PC-3 (cell line): ENCODE results near the gene ZNF385B. TPM values are rescaled to one million over a fixed set of nuclear protein-coding genes. Genes with fewer than 3 reads are reported as not detected.

Source experiments
- ATAC-seq: fragments of 200-7000 bp; cut with Tn5 transposase; 2 replicates; pipeline ENCODE4 v1.9.1; 2020; ENCODE audit warnings: mild to moderate bottlenecking, moderate library complexity
- BruUV-seq: library from RNA; stranded (reverse); fragments of 400-500 nt; replicated peaks from 2 replicates; lab custom pipeline; 2021; lab: Mats Ljungman, UMichigan
- CTCF ChIA-PET: fragments of 300-600 bp; sonication (Branson Sonifier 250); formaldehyde crosslinking; loops from one replicate; lab custom pipeline; 2022; ENCODE audit warnings: antibody characterized with exemption; lab: Charles Lee
- POLR2A ChIA-PET: fragments of 300-600 bp; sonication (Branson Sonifier 250); formaldehyde crosslinking; loops from one replicate; lab custom pipeline; 2022; ENCODE audit warnings: antibody characterized with exemption; ENCODE audit not compliant: unreplicated experiment; lab: Charles Lee
- DNase-seq: peaks from one replicate; pipeline ENCODE4 v3.0.0-alpha.2; 2015
- H2AFZ ChIP-seq: fragments of 300-600 bp; sonication (generic); 2 replicates; pipeline ENCODE4 v1.6.0; 2016; ENCODE audit warnings: antibody characterized with exemption, low read length
- H3F3A ChIP-seq: fragments of 300-600 bp; sonication (generic); one replicate; pipeline ENCODE4 v1.6.0; 2017; ENCODE audit warnings: antibody characterized with exemption, low read length, control low read depth, mild to moderate bottlenecking; ENCODE audit not compliant: unreplicated experiment
- H3K27ac ChIP-seq: fragments of 300-600 bp; sonication (generic); 2 replicates; pipeline ENCODE4 v1.5.1; 2016; ENCODE audit warnings: mild to moderate bottlenecking, low read length
- H3K27me3 ChIP-seq: fragments of 300-600 bp; sonication (generic); 2 replicates; pipeline ENCODE4 v1.6.1; 2016; ENCODE audit warnings: low read length, mixed read lengths
- H3K36me3 ChIP-seq: fragments of 300-600 bp; sonication (generic); 2 replicates; pipeline ENCODE4 v1.6.1; 2016; ENCODE audit warnings: low read depth, mixed run types, low read length, mixed read lengths
- H3K4me1 ChIP-seq: fragments of 300-600 bp; sonication (generic); 2 replicates; pipeline ENCODE4 v1.5.1; 2016; ENCODE audit warnings: low read length; ENCODE audit not compliant: insufficient read depth
- H3K4me2 ChIP-seq: fragments of 300-600 bp; sonication (generic); 2 replicates; pipeline ENCODE4 v1.6.0; 2016; ENCODE audit warnings: low read length
- H3K4me3 ChIP-seq: fragments of 300-600 bp; sonication (generic); 2 replicates; pipeline ENCODE4 v1.5.1; 2016; ENCODE audit warnings: mild to moderate bottlenecking, low read length, mixed read lengths
- H3K79me2 ChIP-seq: fragments of 300-600 bp; sonication (generic); 2 replicates; pipeline ENCODE4 v1.6.1; 2017; ENCODE audit warnings: low read length, mixed read lengths
- H3K9ac ChIP-seq: fragments of 300-600 bp; sonication (generic); 2 replicates; pipeline ENCODE4 v1.6.0; 2016; ENCODE audit warnings: mild to moderate bottlenecking, low read length
- H3K9me2 ChIP-seq: fragments of 300-600 bp; sonication (generic); replicated peaks from 2 replicates; pipeline ENCODE4 v1.6.1; 2016; ENCODE audit warnings: mixed run types, low read length, mixed read lengths
- H3K9me3 ChIP-seq: fragments of 300-600 bp; sonication (generic); 2 replicates; pipeline ENCODE4 v1.6.1; 2016; ENCODE audit warnings: low read length, mixed read lengths
- H4K20me1 ChIP-seq: fragments of 300-600 bp; sonication (generic); 2 replicates; pipeline ENCODE4 v1.6.1; 2016; ENCODE audit warnings: low read length, mixed read lengths
- EZH2 ChIP-seq: fragments of 300-600 bp; sonication (generic); IDR thresholded peaks from one replicate; pipeline ENCODE4 v1.6.1; 2017; ENCODE audit warnings: antibody characterized with exemption, mild to moderate bottlenecking, low read length; ENCODE audit not compliant: unreplicated experiment
- EZH2phosphoT487 ChIP-seq: fragments of 300-600 bp; sonication (generic); IDR thresholded peaks from 2 replicates; pipeline ENCODE4 v1.6.1; 2018; ENCODE audit warnings: mild to moderate bottlenecking, antibody characterized with exemption, low read length, borderline replicate concordance
- intact Hi-C: fragments of 100-400 bp; cut with micrococcal nuclease; formaldehyde crosslinking; loops from 2 replicates; pipeline ENCODE4 v1.9.0; 2023
- total RNA-seq: library from RNA; depleted of rRNA; stranded (reverse); fragments of >200 nt; gene quantifications from 2 replicates; pipeline ENCODE4 v1.2.3, GENCODE V29; 2014
- TF ChIP-seq, protein P1 (sequence below): fragments of 300-600 bp; sonication (generic); conservative IDR thresholded peaks from 2 replicates; pipeline ENCODE4 v1.5.1; 2017; ENCODE audit warnings: antibody characterized with exemption, low read depth, mild to moderate bottlenecking, low read length

Gene ZNF385B
- total RNA-seq, 1 experiment from 2014 or later, result 2.4 TPM

- Histone ChIP-seq H3K79me2 (no peaks in the 10 kb centered on the region), H3K9me3 (no peaks in the 10 kb centered on the region), H3K9ac (no peak overlapping the region), H3K4me2 (no peak overlapping the region), H3K4me3 (no peak overlapping the region), H3K4me1 (peaks cover 36% of the 10 kb centered on the region), H4K20me1 (no peaks in the 10 kb centered on the region), H3K36me3 (no peaks in the 10 kb centered on the region), H3K27me3 (no peaks in the 10 kb centered on the region), H3K9me2 (no peaks in the 10 kb centered on the region), H3K27ac (no peak overlapping the region), H2AFZ (no peak overlapping the region), H3F3A (no peaks in the 10 kb centered on the region)
- ATAC-seq (no peak), DNase-seq (no peak)
- ChIA-PET CTCF (no interaction called here), POLR2A (no interaction called here)
- TF ChIP-seq EZH2, result no peak
- intact Hi-C loops, result loop anchor here (5.0 kb wide), 2 partner anchors 123 to 238 kb away; no protein-coding TSS in a partner anchor
- no TSS peak for BruUV-seq
Measured at GRCh38 chr2:179449010-179449409, 412.4 kb downstream of the ZNF385B start.

- DNase-seq (peak; percentile 40), ATAC-seq (no peak)
- Histone ChIP-seq H3K79me2 (no peaks in the 10 kb centered on the region), H3K4me3 (no peak overlapping the region), H3K4me1 (peaks cover 28% of the 10 kb centered on the region), H3K9me2 (no peaks in the 10 kb centered on the region), H3F3A (no peaks in the 10 kb centered on the region), H3K27ac (no peak overlapping the region), H3K27me3 (no peaks in the 10 kb centered on the region), H3K4me2 (no peak overlapping the region), H3K9ac (no peak overlapping the region), H3K36me3 (no peaks in the 10 kb centered on the region), H3K9me3 (no peaks in the 10 kb centered on the region), H4K20me1 (no peaks in the 10 kb centered on the region), H2AFZ (no peak overlapping the region)
- TF ChIP-seq, protein P1, sequence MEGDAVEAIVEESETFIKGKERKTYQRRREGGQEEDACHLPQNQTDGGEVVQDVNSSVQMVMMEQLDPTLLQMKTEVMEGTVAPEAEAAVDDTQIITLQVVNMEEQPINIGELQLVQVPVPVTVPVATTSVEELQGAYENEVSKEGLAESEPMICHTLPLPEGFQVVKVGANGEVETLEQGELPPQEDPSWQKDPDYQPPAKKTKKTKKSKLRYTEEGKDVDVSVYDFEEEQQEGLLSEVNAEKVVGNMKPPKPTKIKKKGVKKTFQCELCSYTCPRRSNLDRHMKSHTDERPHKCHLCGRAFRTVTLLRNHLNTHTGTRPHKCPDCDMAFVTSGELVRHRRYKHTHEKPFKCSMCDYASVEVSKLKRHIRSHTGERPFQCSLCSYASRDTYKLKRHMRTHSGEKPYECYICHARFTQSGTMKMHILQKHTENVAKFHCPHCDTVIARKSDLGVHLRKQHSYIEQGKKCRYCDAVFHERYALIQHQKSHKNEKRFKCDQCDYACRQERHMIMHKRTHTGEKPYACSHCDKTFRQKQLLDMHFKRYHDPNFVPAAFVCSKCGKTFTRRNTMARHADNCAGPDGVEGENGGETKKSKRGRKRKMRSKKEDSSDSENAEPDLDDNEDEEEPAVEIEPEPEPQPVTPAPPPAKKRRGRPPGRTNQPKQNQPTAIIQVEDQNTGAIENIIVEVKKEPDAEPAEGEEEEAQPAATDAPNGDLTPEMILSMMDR, result peak; percentile 45; the same call in 1 of the 2 replicates
- TF ChIP-seq EZH2phosphoT487, result no peak
- no peak for TF ChIP-seq EZH2
- intact Hi-C loops, result loop anchor here (5.0 kb wide), 2 partner anchors 124 to 239 kb away; no protein-coding TSS in a partner anchor
- no TSS peak for BruUV-seq
- CTCF ChIA-PET, result no interaction called here
- POLR2A ChIA-PET, result no interaction called here
Measured at GRCh38 chr2:179447839-179448447, 413.5 kb downstream of the ZNF385B start.

- Histone ChIP-seq H3K4me1 (peaks cover 28% of the 10 kb centered on the region), H3K9ac (no peak overlapping the region), H3F3A (no peaks in the 10 kb centered on the region), H4K20me1 (no peaks in the 10 kb centered on the region), H3K27me3 (no peaks in the 10 kb centered on the region), H3K27ac (peak overlapping the region; percentile 69), H2AFZ (no peak overlapping the region), H3K9me2 (no peaks in the 10 kb centered on the region), H3K79me2 (no peaks in the 10 kb centered on the region), H3K36me3 (no peaks in the 10 kb centered on the region), H3K4me3 (no peak overlapping the region), H3K4me2 (peak overlapping the region; percentile 56; the same call in 1 of the 2 replicates), H3K9me3 (no peaks in the 10 kb centered on the region)
- ChIA-PET POLR2A (interaction anchor here (0.6 kb wide), 2 partner anchors 94 to 640 kb away, joined by 3 to 7 read pairs; no protein-coding TSS in a partner anchor), CTCF (no interaction called here)
- DNase-seq (no peak), ATAC-seq (no peak)
- intact Hi-C loops, result loop anchor here (5.0 kb wide), 2 partner anchors 125 to 240 kb away; no protein-coding TSS in a partner anchor
- BruUV-seq, result no TSS peak
- TF ChIP-seq, protein P1, result no peak
- no peak for TF ChIP-seq EZH2phosphoT487
- TF ChIP-seq EZH2, result no peak
Measured at GRCh38 chr2:179447421-179447820, 414.0 kb downstream of the ZNF385B start.
